GM20000 (cell line): Measurements from ENCODE around the gene PKN2.
"Not testable (repeated sequence)": the region's sequence is repeated elsewhere in the genome, so short reads cannot be mapped to it uniquely, and the experiment has no call there.

Experiments used
- DNase-seq: peaks from one replicate; pipeline ENCODE4 v3.0.0; 2012; ENCODE audit warnings: low spot score
- TF ChIP-seq, protein P1 (sequence below): IDR thresholded peaks from 2 replicates; pipeline ENCODE4 v1.5.1; 2012; ENCODE audit warnings: mild to moderate bottlenecking, control low read depth; ENCODE audit errors: extremely low read depth, missing control alignments

Gene PKN2

DNA sequence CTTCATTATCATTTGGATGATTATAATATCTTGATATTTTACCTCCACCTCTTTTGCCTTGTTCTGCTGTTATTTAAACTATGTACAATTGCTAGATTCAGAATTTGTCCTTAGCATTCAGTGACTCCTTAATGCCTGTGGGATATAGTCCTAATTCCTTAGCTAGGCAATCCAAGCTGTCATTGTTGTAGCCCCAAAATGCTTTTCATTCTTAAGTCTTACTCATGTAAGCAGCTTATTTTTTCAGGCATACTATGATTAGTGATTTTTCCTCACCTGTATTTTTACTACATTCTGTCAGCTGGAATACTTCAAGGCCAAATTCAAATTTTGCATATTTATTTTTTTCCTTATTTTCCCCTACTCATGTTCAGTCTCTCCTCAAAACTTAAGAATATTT is 13.4 kb downstream of the PKN2 start:
- DNase-seq: no peak
- TF ChIP-seq, protein P1, sequence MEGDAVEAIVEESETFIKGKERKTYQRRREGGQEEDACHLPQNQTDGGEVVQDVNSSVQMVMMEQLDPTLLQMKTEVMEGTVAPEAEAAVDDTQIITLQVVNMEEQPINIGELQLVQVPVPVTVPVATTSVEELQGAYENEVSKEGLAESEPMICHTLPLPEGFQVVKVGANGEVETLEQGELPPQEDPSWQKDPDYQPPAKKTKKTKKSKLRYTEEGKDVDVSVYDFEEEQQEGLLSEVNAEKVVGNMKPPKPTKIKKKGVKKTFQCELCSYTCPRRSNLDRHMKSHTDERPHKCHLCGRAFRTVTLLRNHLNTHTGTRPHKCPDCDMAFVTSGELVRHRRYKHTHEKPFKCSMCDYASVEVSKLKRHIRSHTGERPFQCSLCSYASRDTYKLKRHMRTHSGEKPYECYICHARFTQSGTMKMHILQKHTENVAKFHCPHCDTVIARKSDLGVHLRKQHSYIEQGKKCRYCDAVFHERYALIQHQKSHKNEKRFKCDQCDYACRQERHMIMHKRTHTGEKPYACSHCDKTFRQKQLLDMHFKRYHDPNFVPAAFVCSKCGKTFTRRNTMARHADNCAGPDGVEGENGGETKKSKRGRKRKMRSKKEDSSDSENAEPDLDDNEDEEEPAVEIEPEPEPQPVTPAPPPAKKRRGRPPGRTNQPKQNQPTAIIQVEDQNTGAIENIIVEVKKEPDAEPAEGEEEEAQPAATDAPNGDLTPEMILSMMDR: no peak

DNA sequence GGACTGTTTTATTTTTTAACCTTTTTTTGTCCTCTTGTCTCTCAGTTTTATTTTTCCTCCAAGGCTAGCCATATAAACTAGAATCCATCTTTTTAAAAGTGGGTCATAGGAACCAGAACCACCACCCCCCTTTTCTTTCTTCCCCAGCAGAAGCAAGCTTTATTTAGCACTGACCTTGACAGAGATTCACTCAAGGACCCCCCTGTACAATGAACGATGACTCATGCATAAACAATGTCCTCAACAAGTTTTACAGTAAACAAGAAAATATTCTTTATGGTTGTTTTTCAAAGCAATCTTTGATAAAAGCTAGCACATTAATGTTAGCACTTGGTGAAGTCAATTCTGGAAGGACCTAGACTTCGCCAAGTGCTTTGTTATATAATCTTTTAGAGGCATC is 14.1 kb downstream of the PKN2 start:
- no peak for DNase-seq
- TF ChIP-seq, protein P1: no peak

DNA sequence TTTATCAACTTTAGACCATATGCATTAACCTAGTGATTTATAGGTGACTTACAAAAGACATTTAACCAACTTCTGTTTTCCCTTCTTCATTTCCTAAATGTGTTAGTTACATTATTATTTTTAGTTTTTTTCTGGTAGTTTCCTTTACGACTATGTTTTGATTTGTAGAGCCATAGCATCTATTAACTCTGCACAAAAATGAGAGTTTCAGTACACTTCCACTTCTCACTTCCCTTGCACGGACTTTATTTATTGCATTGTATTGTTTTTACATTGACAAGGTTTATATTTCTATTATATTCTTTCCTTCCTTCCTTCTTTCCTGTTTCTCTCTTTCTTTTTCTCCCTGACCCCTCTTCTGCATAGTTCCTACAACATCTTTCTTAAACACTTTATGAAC is 14.7 kb downstream of the PKN2 start:
- TF ChIP-seq, protein P1: no peak
- no peak for DNase-seq

DNA sequence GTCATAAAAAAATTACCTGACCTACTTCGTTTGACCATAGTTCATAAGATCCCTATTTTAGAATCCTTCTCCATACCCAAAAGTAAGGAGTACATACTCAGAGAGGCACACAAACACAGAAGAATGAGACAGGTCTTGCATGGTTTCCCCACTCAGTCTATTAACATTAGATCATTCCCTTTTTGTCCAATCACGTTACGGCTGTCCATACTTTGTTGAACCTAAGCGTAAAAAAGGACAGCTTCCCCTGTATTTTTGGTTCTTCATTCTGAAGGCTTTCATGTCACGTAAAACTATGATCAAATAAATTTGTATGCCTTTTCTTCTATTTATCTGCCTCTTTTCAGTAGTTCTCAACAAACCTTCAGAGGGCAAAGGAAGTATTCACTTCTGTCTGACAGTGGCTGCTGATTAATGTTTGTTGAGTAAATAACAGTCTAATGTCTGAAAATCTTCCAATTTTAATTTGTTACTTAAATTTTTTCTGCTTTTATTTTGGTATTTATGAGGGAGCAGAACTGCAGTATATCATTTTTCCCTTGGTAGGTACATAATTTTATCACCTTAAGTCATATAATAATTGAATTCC is 16.4 kb downstream of the PKN2 start:
- TF ChIP-seq, protein P1: no peak
- DNase-seq: no peak

DNA sequence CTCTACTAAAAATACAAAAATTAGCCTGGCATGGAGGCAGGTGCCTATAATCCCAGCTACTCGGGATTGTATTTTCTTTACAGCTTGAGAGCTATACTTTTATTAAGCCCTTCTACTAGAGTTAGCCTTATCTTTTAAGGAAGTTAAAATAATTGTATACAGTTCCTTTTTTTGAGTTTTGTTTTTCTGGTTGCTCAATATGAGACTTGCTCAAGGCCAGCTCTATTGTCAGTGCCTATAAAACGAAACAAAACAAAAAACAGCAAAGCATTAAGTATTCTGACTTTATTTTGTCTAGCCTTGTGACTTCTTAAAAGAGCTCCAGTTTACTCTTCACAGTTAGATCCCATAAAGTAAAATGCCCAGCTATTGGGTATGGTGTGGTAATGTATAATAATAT is 17.2 kb downstream of the PKN2 start:
- TF ChIP-seq, protein P1: no peak
- peak; percentile 11 for DNase-seq

DNA sequence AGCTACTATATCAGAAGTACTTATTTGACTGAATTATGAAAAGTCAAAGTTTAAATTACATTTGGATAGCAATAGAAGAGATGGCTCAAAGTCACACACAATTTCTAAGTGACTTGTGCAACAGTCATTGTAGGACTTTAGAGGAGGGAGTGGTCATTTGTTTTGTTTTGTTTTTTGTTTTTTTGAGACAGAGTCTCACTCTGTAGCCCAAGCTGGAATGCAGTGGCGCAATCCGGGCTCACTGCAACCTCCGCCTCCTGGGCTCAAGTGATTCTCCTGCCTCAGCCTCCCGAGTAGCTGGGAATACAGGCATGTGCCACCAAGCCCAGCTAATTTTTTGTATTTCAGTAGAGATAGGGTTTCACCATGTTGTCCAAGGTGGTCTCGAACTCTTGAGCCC is 17.7 kb downstream of the PKN2 start:
- DNase-seq: not testable (repeated sequence)

DNA sequence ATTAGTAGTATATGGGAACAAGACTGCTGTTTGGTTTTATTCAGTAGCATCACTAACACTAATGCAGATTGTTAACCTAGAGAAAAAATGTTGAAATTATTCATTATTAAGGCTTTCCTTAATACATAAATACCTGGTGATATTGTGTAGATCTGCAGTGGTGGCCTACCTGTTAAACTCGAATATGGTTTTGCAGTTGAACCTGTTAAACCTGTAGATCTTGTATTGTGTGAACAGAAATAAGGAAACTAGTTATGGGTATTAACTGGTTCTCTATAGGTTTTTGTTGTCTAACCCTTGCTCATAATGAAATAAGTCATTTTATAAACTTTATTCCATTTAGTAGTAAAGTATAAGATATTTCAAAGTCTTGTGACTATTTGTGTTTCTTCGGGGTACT is 23.9 kb downstream of the PKN2 start:
- no peak for DNase-seq
- TF ChIP-seq, protein P1: no peak

DNA sequence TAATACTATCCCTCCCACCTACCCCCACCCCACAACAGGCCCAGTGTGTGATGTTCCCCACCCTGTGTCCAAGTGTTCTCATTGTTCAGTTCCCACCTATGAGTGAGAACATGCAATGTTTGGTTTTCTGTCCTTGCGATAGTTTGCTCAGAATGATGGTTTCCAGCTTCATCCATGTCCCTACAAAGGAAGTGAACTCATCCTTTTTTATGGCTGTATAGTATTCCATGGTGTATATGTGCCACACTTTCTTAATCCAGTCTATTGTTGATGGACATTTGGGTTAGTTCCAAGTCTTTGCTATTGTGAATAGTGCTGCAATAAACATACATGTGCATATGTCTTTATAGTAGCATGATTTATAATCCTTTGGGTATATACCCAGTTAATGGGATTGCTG is 28.8 kb downstream of the PKN2 start:
- not testable (repeated sequence) for DNase-seq

DNA sequence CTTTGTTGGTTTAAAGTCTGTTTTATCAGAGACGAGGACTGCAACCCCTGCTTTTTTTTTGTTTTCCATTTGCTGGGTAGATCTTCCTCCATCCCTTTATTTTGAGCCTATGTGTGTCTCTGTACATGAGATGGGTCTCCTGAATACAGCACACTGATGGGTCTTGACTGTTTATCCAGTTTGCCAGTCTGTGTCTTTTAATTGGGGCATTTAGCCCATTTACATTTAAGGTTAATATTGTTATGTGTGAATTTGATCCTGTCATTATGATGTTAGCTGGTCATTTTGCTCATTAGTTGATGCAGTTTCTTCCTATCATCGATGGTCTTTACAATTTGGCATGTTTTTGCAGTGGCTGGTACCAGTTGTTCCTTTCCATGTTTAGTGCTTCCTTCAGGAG is 32.5 kb downstream of the PKN2 start:
- DNase-seq: not testable (repeated sequence)
